Measurements from ENCODE around the gene CSTPP1. TPM values are rescaled to one million over a fixed set of nuclear protein-coding genes. Genes with fewer than 3 reads are reported as not detected.

The CSTPP1 gene
- total and polyA plus RNA-seq, 2 of the 4 experiments (the other 2 are of a cell fraction) = 22.0 to 35.7 TPM

DNA sequence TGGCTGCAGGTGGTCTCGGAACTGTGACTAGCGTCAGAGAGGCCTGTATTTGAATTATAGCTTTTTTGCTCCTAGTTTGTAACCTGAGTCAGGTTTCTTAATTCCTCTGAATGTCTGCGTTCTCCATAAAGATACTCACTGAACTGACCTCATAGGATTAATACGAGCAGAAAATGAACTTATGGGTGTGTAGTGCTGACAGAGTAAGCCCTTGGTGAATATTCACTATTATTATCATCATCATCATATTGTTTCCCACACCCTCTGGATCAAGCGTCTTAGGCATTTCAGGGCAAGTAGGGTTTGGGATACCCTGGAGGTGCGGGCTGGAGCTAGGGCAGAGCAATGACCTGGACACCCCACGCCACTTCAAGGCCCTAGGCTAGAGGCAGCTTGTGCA lies 211.1 kb downstream of the CSTPP1 start:
- H3K14ac ChIP-seq (replicated peaks; ENCODE audit: low read depth, low read length) = no peak overlapping the region
- TF ChIP-seq RFX5 (IDR thresholded peaks at IDR 0.05; ENCODE audit: low read depth, low read length) = no peak
- H2BK120ac ChIP-seq (ENCODE audit: low read depth, low read length) = no peak overlapping the region
- H2AK9ac ChIP-seq (replicated peaks; ENCODE audit: low read depth, low read length, poor library complexity) = no peak overlapping the region
- H4K8ac ChIP-seq (ENCODE audit: low read depth in 2 of 2, low read length in 2 of 2) = no peak overlapping the region
- H3K23ac ChIP-seq (ENCODE audit: low read depth, low read length) = no peak overlapping the region
- peaks cover 2% of the 10 kb centered on the region; the same call in 1 of the 2 replicates for H3K36me3 ChIP-seq (ENCODE audit: control insufficient read depth, insufficient read depth, low read length)
- H3K9ac ChIP-seq (ENCODE audit: low read depth, low read length) = no peak overlapping the region
- WGBS, 2 experiments (ENCODE audit: extremely low coverage in 2 of 2, insufficient read length in 1 of 2) = 100% methylated on average over 1 of the region's 7 CpGs; no CpG with 5 or more reads in 1 of the 2 experiments
- in situ Hi-C loops (cut with MboI; ENCODE audit: low sequenced_read_pairs) = no loop called here
- intact Hi-C loops (cut with micrococcal nuclease) = loop anchor here (10.0 kb wide), 1 partner anchor 143 kb away; no protein-coding TSS in a partner anchor
- no peak for DNase-seq
- no peaks in the 10 kb centered on the region; the same call in 1 of the 2 replicates for H4K20me1 ChIP-seq (ENCODE audit: insufficient read depth, low read length)
- no peaks in the 10 kb centered on the region; a peak in 1 of 4 replicates for H3K79me1 ChIP-seq (ENCODE audit: low read depth in 1 of 2, low read length in 2 of 2)
- H2AK5ac ChIP-seq (ENCODE audit: low read depth, low read length) = no peak overlapping the region
- H3K4me3 ChIP-seq (ENCODE audit: insufficient read depth, low read depth, low read length) = no peak overlapping the region
- H4K5ac ChIP-seq (ENCODE audit: low read depth, low read length) = no peak overlapping the region
- H3K9me1 ChIP-seq (ENCODE audit: insufficient read depth, low read length) = peaks cover 15% of the 10 kb centered on the region
- dilution Hi-C loops (cut with HindIII; ENCODE audit: low sequenced_read_pairs, unreplicated experiment) = no loop called here
- BruUV-seq (replicated peaks) = no TSS peak
- CTCF ChIA-PET = interaction anchor here (1.4 kb wide), 1 partner anchor 252 kb away, joined by 4 read pairs; no protein-coding TSS in a partner anchor
- H4K91ac ChIP-seq (ENCODE audit: insufficient read depth, low read depth, low read length) = no peak overlapping the region
- no peak overlapping the region for H3K4ac ChIP-seq (ENCODE audit: low read depth, low read length)
- H2BK5ac ChIP-seq (ENCODE audit: low read depth, low read length, poor library complexity, severe bottlenecking) = no peak overlapping the region
- POLR2A ChIA-PET (ENCODE audit: unreplicated experiment) = no interaction called here
- no peak overlapping the region for H2BK20ac ChIP-seq (ENCODE audit: low read depth, low read length)
- H3K4me1 ChIP-seq (ENCODE audit: control insufficient read depth, insufficient read depth, low read length) = peaks cover 14% of the 10 kb centered on the region
- no peak overlapping the region for H2AFZ ChIP-seq (replicated peaks; ENCODE audit: low read length, poor library complexity)
- H2BK15ac ChIP-seq (ENCODE audit: low read depth, low read length) = no peak overlapping the region
- no peak for ATAC-seq (ENCODE audit: low read depth)
- no peak overlapping the region for H3K56ac ChIP-seq (ENCODE audit: extremely low read depth, insufficient read depth, low read length)
- H3K4me2 ChIP-seq (ENCODE audit: low read depth, low read length) = no peak overlapping the region
- H3K27ac ChIP-seq (ENCODE audit: insufficient read depth, low read length) = no peak overlapping the region
- H3K9me3 ChIP-seq (ENCODE audit: control insufficient read depth, insufficient read depth, low read length) = no peaks in the 10 kb centered on the region
- no peak overlapping the region for H3K18ac ChIP-seq (ENCODE audit: low read depth, low read length)
- no peaks in the 10 kb centered on the region for H3K27me3 ChIP-seq (ENCODE audit: control insufficient read depth, insufficient read depth, low read length)
